LoVo (cell line): ENCODE results near the gene SUPT4H1.
"Not testable (repeated sequence)": the region's sequence is repeated elsewhere in the genome, so short reads cannot be mapped to it uniquely, and the experiment has no call there.

Source experiments
- DNase-seq: peaks from one replicate; pipeline ENCODE4 v3.0.0-alpha.2; 2016; ENCODE audit warnings: low spot score

The SUPT4H1 gene

DNA sequence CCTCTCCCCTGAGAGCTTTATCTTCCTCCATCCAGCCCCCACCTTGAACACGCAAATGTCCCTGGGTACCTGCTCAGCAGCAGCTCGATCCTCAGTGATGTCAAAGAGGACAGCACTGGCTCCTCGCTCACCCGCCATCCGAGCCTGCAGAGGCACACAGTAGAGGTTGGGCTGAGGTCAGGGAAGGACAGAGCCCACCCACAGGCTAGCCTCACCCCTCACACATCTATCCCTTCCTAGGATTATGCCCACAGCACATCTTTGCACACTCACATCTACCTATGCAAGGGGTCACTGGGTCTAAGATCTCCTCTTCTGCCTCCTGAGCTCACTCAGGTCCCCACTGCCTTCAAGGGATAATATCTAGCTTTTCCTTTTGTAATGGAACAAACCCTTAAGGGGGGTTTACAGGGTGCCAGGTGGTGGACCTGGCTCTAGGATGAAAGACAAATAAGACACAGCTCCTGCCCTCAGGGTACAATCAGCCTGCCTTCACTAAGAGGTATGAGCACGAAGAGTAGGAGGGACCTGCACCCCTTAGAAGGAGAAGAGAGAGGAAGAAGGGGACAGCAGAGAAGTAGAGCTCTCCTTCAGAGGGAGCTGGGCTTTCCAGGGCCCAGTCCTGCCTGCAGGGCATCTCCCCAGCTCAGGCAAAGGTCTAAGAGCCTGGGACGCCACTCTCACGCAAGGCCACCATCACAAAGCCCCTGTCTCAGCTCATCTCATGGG lies 11.6 kb upstream of the SUPT4H1 start:
- no peak for DNase-seq

DNA sequence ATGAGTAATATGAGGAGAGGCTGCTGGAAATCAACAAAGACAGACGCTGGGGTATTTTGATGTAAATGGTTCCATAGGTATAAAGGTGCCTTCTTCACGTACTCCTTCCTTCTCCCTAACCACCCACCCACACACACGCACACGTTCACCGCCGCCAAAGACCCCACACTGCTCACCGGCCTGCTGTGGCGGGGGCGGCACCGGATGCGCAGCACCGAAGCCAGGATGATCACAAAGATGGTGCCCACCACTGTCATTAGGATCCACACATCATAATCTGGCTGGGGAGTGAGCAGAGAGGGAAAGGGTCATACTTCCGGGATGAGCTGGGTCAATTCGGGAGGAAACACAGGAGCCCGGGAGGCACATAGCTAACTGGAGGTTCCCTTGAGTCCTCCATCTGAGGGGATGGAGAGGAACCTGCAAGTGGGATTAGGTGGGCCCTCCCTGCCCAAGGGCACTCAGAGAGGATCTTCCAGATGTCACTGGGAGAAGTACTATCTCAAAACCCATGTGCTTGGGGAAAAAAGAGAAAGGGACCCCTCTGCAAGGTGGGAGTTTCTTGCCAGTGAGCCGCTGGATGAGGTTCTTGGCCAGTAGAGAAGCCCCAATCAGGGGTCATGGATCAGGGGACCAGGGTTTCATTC lies 10.5 kb upstream of the SUPT4H1 start:
- no peak for DNase-seq

DNA sequence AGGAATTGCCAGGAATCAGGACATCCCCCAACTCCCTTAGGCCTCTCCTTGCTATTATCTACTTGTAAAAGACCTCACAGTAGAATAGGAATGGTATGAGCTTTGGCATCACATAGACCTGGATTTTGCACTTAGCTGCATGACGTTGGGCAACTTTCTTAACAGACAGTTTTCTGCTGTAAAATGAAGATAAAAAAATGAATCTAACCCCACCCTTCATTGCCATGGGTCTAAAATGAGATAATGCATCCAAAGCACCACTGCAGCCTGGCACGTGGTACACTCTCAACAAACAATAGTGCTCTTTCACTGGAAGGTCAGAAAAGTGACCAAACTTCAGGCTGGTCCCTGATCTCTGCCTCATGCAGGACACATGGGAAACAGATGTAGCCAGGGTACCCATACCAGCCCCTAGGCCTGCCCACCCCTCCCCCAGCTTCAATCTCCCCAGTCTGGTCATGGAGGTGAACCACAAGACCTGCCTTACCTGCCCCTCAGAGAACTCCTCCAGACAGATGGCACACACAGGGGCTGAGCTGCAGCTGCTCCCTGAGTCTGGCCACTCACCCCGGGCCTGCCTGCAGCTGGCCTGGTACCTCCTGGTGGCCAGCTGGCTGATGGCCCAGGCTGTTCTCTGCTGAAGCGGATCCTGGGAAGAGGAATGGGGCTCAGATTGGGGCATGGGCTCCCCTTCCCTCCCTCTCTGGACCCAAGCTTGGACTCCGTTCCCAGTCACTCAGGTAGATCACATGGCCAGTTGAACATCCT lies 8.5 kb upstream of the SUPT4H1 start:
- no peak for DNase-seq

DNA sequence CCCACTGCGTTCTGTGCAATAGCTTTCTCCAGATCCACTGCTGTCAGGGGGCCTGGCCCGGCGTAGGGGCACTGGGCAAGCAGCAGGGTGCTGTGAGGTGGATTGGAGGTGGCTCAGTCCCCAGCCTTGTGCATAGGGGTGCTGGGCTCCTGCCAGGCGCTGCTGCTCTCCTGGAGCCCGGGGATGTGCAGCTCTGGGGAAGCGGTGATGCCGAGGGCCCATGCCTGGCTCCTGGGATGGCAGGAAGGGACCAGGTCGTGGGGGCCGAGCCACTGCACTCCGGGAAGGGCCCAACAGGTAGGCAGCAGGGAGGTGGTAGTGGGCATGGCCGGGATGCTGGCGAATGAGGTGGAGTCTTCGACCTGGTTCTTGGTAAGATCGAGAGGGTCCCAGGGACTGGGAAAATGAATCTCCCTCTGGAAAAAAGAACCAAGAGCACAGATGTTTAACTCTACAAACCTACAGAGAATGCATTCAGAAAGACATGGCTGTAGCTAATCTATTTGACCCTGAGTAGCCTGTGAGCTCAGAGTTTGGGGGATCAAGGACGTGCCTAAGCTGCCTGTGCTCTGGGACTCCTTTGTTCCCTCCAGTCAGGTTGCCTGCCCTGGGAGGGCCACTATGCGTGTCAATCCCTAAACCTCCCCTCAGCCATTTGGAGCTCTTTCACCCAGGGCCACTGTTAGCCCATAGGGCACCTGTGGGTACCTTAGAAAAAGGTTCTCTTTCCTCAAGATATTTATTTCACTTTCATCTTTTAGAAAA lies 6.6 kb upstream of the SUPT4H1 start:
- no peak for DNase-seq

DNA sequence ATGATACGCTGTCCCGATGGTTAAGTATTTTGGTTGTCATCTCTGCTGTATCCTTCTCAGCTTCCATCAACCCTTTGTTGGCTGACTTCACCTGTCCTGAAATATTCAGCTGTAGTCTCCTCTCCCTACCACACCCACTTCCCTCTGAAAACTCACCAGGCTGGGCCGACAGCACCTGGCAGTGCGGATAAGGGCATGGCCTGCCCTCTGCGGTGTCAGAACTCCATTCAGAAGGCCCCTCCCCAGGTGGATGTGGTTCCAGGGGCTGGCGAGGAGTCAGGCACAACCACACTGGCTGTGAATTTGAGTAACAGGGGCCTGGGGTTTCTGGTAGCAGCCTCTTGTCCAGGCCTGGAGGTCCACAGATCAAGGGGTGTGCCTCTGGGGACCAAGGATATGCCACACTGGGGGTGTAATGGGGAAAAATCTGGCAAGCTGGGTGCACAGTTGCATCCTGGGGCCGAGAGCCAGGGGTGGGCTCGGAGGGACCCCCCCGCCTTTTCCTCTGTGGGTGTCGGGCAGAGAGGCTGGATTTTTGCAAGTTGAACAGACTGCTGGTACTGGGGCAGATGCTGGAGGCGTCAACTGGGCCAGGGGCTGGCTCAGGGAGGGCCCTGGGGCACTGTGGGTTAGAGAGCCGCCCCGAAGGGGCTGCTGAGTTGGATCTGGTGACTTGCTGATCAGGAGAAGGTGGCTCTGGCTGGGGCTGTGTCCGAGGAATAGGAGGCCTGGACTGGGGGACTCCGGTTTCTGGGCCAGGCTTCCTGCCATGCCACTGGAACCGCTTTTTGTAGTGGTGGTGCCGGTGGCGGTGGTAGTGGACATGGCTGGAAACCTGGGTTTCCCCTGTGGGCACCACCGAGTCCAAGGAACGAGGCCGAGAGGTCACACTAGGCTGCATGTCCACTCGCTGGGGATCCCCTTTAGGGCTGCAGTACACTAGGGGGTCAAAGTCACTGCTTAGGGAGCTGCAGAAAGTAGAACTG lies 5.6 kb upstream of the SUPT4H1 start:
- no peak for DNase-seq

DNA sequence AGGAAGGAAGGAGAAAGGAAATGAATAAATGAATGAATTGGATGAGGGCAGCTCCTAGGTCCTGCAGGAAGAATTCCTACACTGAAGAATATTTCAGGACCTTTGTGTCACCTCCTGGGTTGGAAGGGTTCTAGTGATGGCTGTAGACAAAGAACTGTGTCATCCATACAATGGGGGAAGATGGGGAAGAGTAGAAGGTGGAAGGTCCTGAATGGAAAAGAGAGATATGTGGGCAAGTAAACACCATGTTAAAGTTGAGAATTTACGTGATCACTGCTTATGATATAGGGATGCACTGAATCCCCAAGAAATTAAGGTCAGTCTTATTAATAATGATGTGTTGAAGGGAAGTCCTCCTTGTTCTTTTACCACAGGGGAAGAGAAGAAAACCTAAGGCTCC lies 4.2 kb upstream of the SUPT4H1 start:
- no peak for DNase-seq

DNA sequence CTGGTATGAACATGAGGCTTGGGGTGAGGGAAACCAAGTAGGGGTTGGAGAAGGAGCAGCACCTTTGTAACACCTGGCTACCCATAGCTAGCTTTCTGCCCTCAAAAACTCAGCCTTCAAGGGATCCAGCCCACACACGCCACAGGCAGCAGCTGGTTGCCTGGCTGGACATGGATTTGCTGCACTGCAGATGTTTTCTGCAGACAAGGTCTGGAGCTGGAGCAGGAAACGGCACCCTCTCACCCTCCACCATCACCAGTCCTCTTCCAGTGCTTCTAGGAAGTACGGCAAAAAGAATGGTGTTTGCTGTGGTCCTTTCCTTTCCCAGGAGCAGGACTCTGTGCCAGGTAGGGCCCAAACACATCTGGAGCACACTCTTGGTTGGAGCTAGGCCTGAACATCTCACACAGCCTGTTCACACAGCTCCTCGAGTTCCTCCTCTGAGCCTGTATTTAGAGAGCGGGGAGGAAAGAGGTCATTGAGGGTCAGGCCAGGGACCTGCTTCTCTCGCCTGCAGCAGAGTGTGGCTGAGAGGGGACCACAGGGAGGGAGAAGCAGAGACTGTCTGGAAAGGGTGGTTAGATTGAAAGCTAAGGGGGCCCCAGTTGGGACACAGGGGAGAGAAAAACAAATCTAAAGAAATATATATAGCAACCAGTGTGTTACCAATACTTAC lies 2.7 kb upstream of the SUPT4H1 start:
- no peak for DNase-seq

DNA sequence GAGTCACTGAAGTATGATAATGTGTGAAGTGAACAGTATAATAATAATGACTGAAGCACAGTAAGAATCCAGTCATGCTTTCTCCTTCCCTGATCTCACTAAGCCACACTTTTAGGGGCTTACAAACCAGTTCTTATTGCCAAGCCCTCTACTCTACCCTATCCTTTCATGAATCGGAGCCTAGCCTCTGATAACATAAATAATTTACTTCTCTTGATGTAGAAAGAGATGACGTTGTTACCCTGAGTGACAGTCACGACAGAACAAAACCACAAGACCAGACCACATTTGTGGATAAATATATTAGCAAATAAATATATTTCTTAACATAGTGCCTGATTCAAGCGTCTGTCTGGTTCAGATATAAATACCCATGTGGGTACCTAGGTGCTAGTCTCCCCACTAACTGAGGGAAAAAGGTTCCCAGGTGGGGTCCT lies 1.4 kb upstream of the SUPT4H1 start:
- no peak for DNase-seq

DNA sequence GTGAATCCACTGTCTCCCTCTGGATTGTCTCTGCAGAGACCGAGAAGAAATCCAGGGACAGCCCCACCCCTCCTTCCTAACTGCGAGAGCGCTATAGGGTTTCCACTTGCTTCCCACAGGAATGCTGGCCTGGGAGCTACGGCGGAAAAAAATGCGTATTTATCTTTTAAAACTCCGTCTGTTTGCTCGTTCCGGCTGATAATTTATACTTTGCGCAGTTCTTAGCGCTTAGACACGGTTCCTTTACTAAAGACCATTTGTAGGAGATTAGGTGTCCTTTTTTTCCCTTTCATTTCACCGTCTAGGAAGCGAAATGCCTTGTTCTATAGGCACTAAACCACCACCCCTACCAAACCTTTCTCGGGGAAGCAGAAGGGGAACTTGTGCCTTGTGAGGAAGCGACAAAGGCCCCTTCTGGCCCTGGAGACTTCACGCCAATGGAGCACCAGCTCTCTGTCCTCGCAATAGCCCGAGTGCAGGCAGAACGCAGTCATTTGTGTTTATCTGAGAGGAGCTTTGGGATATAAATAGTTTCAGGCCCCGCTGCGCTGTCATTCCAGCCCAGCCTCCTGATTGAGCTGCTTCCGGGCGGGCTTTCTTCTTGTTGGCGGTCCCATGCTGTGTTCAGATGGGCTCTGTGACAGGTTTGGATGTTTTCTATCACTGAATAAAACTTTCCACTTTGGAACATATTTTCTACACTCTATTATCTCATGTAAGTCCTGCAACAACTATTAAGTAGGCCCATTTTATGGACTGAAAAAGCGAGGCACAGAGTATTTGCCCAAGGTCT lies 791 bp upstream of the SUPT4H1 start:
- DNase-seq, result peak; percentile 28

DNA sequence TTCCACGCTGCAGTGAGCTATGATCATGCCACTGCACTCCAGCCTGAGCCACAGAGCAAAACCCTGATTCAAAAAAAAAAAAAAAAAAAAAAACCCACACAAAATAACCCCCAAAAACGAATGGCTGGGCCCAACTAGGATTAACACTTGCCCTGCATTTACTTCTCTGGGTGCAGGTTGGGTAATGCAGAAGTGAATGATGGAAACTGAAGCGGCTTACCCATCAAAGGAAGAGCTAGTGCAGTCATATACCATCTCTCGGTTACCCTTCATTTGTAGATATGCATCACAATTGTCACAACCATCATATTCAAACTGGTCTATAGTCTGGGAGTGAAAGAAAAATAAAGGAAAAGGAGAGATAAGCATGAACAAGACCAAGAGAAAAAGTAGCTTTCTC lies 819 bp downstream of the SUPT4H1 start:
- no peak for DNase-seq

DNA sequence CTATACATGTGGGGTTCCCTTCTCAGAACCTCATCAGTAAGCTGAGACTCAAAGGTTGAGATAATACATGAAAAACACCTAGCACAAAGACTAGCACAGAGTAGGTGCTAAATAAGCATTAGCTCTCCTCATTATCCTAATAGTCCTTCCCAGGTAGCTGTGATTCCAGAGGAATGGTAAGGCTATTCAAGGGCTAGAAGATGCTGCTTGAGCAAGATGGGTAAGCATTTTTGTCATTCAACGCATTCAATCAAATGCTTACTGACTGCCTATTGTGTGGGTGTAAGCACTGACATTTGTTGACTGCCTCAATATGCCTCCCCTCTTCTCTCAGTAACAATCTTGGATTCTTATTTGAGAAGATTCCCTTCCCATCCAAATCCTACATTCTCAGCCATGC lies 4.0 kb downstream of the SUPT4H1 start:
- DNase-seq, result no peak

DNA sequence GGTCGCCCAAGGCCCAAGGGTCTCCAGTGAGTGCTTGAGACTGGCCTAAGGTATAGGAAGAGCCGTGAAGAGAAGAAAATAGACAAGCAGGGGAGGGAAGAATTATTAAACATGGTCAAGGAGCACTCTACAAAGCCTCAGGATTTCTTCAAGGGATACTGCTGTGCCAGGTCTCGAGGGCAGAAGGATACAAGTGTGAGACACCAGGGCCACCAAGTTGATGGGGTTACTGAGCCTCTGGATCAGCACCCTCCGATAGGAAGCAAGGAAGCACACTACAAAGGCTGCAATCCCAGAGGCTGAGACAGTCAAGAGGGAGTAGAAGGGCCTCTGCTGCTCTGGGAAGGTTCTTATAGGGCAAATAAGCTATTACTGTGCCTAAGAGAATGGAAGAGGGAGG lies 6.5 kb downstream of the SUPT4H1 start:
- DNase-seq, result no peak

DNA sequence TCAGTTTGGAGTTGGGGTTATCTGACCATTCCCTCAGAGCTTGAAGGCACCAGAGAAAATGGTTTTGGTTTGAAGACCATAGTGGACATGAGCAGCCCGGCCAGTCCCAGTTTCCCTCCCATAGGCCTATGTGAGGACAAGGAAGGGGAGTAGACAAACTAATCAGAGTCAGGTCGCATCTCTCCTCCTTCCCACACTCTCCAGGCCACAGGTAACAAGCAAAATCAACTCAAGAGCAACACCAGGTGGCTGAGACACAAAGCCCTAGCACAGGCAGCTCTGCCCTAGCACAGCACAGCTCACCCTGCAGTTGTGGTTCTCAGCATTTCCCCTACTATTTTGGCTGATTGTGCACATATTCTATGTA lies 7.2 kb downstream of the SUPT4H1 start:
- DNase-seq, result no peak

DNA sequence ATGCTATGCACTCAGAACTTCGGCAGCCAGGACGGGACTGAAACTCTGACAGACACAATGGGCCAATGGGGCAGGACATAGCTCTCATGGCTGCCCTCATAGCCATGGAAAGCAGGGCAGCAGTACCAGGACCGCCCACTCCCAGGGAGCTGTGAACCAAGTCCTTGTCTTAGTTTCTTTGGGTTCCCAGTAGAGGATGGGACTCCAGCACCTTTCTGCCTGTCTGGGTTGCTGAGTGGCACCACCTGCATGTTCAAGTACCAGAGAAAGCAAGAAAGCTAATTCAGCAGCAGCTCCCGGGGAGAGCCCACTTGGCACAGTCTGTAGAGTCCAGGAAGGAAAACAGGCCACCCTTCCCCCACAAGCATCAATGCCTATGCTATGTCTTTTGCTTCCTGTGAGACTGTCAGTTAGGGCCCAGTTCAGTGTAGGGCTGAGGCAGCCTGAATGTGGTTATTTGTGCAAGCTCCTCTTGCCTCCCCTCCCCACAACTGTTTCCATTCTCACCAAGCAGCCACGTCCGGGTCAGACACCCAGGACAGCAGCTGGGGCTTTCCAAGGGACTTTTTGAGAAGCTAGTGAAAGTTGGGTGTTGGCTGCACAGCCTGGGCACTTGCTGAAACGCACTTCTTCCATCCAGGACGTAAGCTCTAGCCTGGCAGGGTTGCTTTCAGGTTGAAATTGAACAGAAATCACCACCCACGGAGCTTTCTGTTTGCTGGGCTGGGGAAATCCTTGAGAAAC lies 7.8 kb downstream of the SUPT4H1 start:
- no peak for DNase-seq

DNA sequence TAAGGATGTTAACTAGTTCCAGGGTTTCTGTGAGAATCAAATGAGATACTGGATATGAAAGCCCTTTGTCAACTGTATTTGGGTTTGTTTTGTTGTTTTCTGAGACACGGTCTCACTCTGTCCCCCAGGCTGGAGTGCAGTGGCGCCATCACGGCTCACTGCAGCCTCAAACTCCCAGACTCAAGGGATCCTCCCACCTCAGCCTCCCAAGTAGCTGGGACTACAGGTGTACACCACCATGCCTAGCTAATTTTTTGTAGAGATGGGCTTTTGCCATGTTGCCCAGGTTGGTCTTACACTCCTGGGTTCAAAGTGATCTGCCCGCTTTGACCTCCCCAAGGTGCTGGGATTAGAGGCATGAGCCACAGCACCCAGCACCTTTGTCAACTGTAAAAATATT lies 8.9 kb downstream of the SUPT4H1 start:
- no peak for DNase-seq

DNA sequence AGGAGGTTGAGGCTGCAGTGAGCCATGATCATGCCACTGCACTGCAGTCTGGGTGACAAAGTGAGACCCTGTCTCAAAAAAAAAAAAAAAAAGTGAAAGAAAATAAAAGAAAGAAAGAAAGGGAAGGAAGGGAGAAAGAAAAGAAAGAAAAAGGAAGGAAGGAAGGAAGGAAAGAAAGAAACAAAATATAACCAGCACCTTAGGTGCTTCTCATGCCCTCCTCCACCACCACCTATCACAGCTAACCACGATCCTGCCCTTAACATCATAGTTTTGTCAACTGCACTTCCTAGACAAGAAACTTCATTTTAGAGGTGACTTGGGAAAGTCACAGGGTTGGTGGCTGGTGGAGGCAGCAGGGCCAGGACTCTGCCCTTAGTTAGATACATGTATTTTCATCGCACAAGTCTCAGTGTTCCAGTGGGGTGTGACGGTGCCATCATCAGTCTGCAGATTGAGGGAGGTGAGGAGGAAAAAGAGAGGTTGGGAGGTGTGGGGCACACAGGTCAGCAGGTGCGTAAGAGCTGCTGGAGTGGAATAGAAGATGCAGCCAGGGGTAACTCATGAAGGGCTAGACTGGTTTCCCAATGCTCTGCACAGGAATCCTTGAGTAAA lies 10.0 kb downstream of the SUPT4H1 start:
- DNase-seq, result no peak

DNA sequence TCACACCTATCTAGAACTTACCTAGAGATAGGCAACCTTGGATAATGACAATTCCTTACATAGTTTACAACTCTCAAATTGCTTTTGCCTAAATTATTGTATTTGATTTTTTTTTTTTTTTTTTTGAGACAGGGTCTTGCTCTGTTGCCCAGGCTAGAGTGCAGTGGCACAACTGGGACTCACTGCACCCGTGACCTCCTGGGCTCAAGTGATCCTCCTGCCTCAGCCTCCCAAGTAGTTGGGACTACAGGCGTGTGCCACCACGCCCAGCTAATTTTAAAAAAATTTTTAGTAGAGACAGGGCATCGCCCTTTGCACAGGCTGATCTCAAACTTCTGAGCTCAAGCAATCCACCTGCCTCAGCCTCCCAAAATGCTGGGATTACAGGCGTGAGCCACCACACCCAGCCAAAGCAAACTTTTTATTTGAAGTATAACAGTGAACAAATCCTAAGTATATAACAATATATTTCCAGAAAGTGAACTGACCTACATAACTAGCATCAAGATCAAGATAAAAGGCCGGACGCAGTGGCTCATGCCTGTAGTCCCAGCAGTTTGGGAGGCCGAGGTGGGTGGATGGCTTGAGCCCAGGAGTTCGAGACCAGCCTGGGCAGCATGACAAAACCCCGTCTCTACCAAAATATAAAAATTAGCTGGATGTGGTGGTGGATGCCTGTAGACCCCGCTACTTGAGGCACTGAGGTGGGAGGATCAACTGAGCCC lies 10.7 kb downstream of the SUPT4H1 start:
- DNase-seq, result not testable (repeated sequence)

DNA sequence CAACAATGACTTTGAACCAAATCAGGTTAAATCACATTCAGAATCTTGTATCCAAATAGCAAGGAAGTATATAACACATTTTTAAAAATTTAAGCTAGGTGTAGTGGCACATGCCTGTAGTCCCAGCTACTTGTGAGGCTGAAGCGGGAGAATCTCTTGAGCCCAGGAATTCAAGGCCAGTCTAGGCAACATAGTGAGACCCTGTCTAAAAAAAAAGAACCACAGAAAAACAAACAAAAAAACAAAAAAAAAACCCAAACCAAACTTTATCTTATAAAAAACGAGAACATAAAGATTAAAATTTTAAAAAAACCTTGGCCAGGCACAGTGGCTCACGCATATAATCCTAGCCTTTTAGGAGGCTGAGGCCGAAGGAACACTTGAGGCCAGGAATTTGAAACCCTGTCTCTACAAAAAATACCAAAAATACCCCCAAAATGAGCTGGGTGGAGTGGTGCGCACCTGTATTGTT lies 11.6 kb downstream of the SUPT4H1 start:
- no peak for DNase-seq
